Fibroblast of skin of abdomen (primary cell): ENCODE results near the gene ZNF479. TPM values are rescaled to one million over a fixed set of nuclear protein-coding genes. Genes with fewer than 3 reads are reported as not detected.
"Not testable (repeated sequence)": the region's sequence is repeated elsewhere in the genome, so short reads cannot be mapped to it uniquely, and the experiment has no call there.

ENCODE experiments used
- DNase-seq: peaks from one replicate; pipeline ENCODE4 v3.0.0-alpha.2; 2013
- polyA plus RNA-seq, 2 experiments: library from polyadenylated mRNA; unstranded; fragments of 120-200 nt; gene quantifications; one replicate each; pipeline ENCODE4 v1.2.1, GENCODE V29; 2013; ENCODE audit not compliant: insufficient read length in 2 of 2

The ZNF479 gene
- polyA plus RNA-seq (2013, experiment 1 of 2; ENCODE audit: insufficient read length), result not detected
- not detected for polyA plus RNA-seq (2013, experiment 2 of 2; ENCODE audit: insufficient read length)

DNA sequence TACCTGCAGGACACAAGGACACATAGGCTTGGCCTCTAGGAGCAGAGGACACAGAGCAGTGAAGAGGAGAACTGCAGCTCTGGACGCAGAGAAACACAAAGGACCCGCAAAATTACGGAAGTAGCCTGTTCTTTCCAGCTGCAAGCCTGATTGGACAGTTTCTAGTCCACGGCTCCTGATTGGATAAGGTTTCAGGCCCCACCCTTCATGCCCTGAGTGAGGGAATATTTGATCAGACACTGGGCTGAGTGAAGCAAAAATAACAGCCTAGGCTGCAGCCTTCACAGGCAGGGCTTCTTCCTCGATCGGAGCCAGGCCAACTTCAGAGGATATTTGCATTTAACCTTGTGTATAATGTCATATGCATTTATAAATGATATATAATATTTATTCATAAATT is at the start of gene ZNF479:
ZNF479 (minus strand) TSS at position 101 of the 400 bp plus-strand sequence. CDS start 112 bp downstream, outside the sequence.
- not testable (repeated sequence) for DNase-seq

DNA sequence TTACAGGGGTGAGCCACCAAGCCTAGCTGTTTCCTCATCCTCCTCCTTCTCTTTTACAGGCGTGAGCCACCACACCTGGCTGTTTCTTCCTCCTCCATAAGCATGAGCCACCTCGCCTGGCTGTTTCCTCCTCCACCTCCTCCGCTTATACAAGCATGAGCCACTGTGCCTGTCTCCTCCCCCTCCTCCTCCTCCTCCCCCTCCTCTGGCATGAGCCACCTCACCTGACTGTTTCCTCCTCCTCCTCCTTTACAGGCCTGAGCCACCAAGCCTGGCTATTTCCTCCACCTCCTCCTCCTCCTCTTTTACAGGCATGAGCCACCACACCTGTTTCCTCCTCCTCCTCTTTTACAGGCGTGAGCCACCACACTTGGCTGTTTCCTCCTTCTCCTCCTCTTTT is 49.8 kb upstream of the ZNF479 start:
- no peak for DNase-seq

DNA sequence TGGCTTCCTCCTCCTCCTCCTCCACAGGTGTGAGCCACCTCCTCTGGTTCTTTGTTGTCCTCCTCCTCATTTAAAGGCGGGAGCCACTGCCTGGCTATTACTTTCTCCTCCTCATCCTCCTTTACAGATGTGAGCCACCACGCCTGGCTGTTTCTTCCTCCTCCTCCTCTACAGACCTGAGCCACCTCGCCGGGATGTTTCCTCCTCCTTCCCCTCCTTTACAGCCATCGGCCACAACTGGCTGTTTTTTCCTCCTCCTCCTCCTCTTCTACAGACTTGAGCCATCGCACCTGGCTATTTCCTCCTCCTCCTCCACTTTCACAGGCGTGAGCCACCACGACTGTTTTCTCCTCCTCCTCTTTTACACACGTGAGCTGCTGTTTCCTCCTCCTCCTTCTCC is 49.0 kb upstream of the ZNF479 start:
- no peak for DNase-seq

DNA sequence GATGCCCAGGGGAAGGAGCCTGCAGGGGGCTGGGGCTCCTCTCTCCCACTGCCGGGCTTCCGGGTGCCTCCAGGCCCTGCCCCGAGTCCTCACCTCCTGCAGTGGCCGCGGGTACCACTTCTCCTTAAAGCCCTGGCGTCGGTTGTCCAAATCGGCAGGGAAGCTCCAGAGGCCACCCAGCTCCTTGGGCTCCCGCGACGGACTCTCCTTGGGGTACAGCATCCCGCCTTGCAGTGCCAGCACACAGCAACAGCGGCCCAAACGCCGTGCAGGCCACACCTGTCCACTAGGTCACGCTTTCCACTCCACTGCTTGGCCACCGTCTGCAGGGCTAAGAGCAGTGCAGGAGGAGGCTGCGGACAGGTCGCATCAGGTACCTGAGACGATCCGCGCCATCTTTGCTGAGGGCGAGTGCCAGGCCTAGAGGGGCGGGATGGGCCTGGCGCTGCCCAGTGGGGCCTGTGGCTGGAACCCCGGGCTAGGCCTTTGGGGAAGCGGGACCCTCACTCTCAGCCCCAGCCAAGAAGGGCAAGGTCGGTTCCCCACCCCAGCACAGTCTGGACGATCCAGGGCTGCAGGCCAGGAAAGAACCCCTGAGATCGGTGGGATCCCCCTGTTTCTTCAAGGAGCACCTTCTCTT is 47.7 kb upstream of the ZNF479 start:
- DNase-seq, result no peak

DNA sequence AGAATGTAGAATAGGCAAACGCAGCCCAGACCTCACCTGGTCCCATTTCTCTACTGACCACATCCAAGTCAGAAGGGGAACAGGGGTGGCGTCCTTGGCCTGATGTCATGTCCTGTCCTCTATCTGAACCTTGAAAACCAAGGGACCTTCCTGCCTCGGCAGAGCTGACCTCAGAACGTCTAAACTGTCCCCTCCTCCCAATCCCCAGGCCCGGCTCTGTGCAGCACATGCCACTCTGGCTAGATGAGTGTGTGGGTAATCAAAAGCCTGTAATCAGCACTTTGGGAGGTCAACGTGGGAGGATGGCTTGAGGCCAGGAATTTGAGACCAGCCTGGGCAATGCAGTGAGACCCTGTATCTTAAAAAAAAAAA is 46.5 kb upstream of the ZNF479 start:
- no peak for DNase-seq

GRCh38 chr7:57177856-57178767 is 45.9 kb upstream of the ZNF479 start:
- no peak for DNase-seq

- DNase-seq, result no peak
Observed at GRCh38 chr7:57176928-57177635, 44.8 kb upstream of the ZNF479 start.

- no peak for DNase-seq
Observed at GRCh38 chr7:57165285-57165899, 33.2 kb upstream of the ZNF479 start.

DNA sequence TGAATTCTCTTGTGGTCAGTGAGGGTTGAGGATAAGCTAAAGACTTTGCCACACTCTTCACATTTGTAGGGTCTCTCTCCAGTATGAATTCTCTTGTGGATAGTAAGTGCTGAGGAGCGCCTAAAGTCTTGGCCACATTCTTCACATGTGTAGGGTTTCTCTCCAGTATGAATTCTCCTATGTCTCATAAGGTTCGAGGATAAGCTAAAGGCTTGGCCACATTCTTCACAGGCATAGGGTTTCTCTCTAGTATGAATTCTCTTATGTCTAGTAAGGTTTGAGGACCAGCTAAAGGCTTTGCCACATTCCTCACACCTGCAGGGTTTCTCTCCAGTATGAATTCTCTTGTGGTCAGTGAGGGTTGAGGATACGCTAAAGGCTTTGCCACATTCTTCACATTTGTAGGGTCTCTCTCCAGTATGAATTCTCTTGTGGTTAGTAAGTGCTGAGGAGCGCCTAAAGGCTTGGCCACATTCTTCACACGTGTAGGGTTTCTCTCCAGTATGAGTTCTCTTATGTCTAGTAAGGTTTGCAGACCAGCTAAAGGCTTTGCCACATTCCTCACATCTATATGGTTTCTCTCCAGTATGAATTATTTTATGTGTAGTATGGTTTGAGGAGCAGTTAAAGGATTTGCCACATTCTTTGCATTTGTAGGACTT is 12.0 kb downstream of the ZNF479 start:
- DNase-seq, result not testable (repeated sequence)
